Upper lobe of left lung (tissue), 4 donors: ENCODE measurements around the gene CTXND2.

Experiments used
- CTCF ChIP-seq, 6 experiments: fragments of 450-650 bp in 4 of 6; fragments of 200-600 bp in 2 of 6; sonication (generic) in 2 of 6; IDR thresholded peaks; one replicate each; pipeline ENCODE4 v1.5.1; 2016 to 2019; ENCODE audit warnings: antibody characterized with exemption in 6 of 6
- POLR2A ChIP-seq, 4 donors: fragments of 450-650 bp; IDR thresholded peaks; one replicate each; pipeline ENCODE4 v1.5.1; 2016 to 2017; ENCODE audit warnings: antibody characterized with exemption in 4 of 4, mild to moderate bottlenecking in 2 of 4
- POLR2AphosphoS5 ChIP-seq, 2 donors: sonication (generic); formaldehyde crosslinking; IDR thresholded peaks; one replicate each; pipeline ENCODE4 v1.5.1; 2017; ENCODE audit warnings: antibody characterized with exemption in 2 of 2

DNA sequence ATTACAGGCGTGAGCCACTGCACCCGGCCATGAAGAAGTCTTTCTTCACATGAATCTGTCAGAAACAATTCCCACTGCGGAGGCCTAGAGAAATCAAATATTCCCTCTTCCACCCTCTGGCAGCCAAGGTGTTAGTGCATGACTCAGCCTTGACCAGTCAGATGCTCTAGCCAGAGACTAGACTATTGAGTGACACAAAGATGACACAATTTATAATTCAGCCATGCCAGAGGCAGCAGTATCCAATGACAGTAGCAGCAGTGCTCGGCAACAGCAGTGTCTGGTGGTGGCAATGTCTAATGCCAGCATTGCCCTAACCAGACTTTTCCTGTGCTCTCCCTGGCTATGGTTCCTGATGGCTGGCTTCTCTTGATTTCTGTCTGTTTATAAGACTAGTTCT, 8.7 kb downstream of the CTXND2 start:
- TF ChIP-seq POLR2AphosphoS5 (IDR thresholded peaks at IDR 0.05) (no peak), CTCF (IDR thresholded peaks at IDR 0.05) (no peak), POLR2A (IDR thresholded peaks at IDR 0.05) (no peak)
